Mammary epithelial cell (primary cell): ENCODE measurements around the gene KHSRP.

ENCODE experiments used
- EZH2 ChIP-seq: IDR thresholded peaks from 2 replicates; pipeline ENCODE4 v1.6.1; 2012; ENCODE audit warnings: low read length, inconsistent platforms, borderline replicate concordance
- TF ChIP-seq, protein P1 (sequence below), 2 donors: IDR thresholded peaks in 1 of 2; conservative IDR thresholded peaks in 1 of 2; 2 replicates each; pipeline ENCODE4 v1.5.1; 2011 to 2012; ENCODE audit warnings: inconsistent platforms in 2 of 2, low read length in 2 of 2, mild to moderate bottlenecking in 2 of 2, control low read depth in 1 of 2, low read depth in 1 of 2; ENCODE audit not compliant: insufficient read depth in 1 of 2; ENCODE audit errors: extremely low read depth in 1 of 2

DNA sequence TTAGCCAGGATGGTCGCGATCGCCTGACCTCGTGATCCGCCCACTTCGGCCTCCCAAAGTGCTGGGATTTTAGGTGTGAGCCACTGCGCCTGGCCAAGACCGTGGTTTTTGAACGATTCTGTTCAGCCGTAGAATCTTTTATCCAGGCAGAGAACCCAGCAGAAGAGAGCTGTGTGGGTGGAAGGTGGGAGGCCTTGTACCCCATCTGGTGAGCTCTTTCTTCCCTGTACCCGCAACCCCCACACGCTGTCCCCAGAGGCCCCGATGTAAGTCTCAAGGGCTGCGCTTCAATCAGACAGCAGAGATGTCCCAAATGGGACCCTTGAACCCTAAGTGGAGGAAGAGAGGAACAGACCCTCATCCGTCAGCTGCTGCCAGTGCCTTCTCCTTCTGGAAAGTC is 31.3 kb upstream of the KHSRP start:
- TF ChIP-seq, protein P1, sequence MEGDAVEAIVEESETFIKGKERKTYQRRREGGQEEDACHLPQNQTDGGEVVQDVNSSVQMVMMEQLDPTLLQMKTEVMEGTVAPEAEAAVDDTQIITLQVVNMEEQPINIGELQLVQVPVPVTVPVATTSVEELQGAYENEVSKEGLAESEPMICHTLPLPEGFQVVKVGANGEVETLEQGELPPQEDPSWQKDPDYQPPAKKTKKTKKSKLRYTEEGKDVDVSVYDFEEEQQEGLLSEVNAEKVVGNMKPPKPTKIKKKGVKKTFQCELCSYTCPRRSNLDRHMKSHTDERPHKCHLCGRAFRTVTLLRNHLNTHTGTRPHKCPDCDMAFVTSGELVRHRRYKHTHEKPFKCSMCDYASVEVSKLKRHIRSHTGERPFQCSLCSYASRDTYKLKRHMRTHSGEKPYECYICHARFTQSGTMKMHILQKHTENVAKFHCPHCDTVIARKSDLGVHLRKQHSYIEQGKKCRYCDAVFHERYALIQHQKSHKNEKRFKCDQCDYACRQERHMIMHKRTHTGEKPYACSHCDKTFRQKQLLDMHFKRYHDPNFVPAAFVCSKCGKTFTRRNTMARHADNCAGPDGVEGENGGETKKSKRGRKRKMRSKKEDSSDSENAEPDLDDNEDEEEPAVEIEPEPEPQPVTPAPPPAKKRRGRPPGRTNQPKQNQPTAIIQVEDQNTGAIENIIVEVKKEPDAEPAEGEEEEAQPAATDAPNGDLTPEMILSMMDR (conservative IDR thresholded peaks at IDR 0.05 in 1 of 2, IDR thresholded peaks at IDR 0.05 in 1 of 2; ENCODE audit: extremely low read depth in 1 of 2, insufficient read depth in 1 of 2, low read depth in 1 of 2, low read length in 2 of 2): no peak
- no peak for TF ChIP-seq EZH2
